WTC11 (cell line): Measurements from ENCODE around the gene SPRED2. TPM values are rescaled to one million over a fixed set of nuclear protein-coding genes. Genes with fewer than 3 reads are reported as not detected.

ENCODE experiments used
- ATAC-seq: fragments of 200-7000 bp; cut with Tn5 transposase; 2 replicates; pipeline ENCODE4 v1.10.0; 2021; ENCODE audit warnings: mild to moderate bottlenecking, moderate library complexity
- CTCF ChIA-PET: fragments of 300-600 bp; sonication (Branson Sonifier 250); formaldehyde crosslinking; loops from one replicate; lab custom pipeline; 2021; ENCODE audit warnings: antibody characterized with exemption; lab: Charles Lee
- POLR2A ChIA-PET: fragments of 350-600 bp; sonication (Branson Sonifier 250); formaldehyde crosslinking; loops from one replicate; lab custom pipeline; 2021; ENCODE audit warnings: antibody characterized with exemption; lab: Charles Lee
- DNase-seq: peaks from one replicate; pipeline ENCODE4 v3.0.0; 2021; ENCODE audit warnings: low spot score
- H3K27ac Mint-ChIP-seq: 2 replicates; pipeline ENCODE4 v1.8.0; 2021; ENCODE audit warnings: mixed read lengths
- H3K27me3 Mint-ChIP-seq: 2 replicates; pipeline ENCODE4 v1.8.0; 2021; ENCODE audit warnings: low read depth, mild to moderate bottlenecking, moderate library complexity, mixed read lengths
- H3K36me3 Mint-ChIP-seq: 2 replicates; pipeline ENCODE4 v1.8.0; 2021; ENCODE audit warnings: mixed read lengths
- H3K4me1 Mint-ChIP-seq: 2 replicates; pipeline ENCODE4 v1.8.0; 2022; ENCODE audit warnings: mixed read lengths
- H3K4me3 Mint-ChIP-seq: 2 replicates; pipeline ENCODE4 v1.8.0; 2021; ENCODE audit warnings: mild to moderate bottlenecking, moderate library complexity, mixed read lengths
- H3K9me3 Mint-ChIP-seq: 2 replicates; pipeline ENCODE4 v1.8.0; 2021; ENCODE audit warnings: mixed read lengths
- ATF2 ChIP-seq: sonication (generic); formaldehyde crosslinking; IDR thresholded peaks from 2 replicates; pipeline ENCODE4 v1.8.1; 2022; ENCODE audit warnings: low read depth, missing genetic modification reagents, borderline replicate concordance
- ELF4 ChIP-seq: sonication (generic); formaldehyde crosslinking; IDR thresholded peaks from 2 replicates; pipeline ENCODE4 v1.8.1; 2022; ENCODE audit warnings: low read depth, mild to moderate bottlenecking, moderate library complexity, missing genetic modification reagents
- ETV6 ChIP-seq: sonication (generic); formaldehyde crosslinking; IDR thresholded peaks from 2 replicates; pipeline ENCODE4 v1.8.1; 2022; ENCODE audit warnings: mild to moderate bottlenecking, missing genetic modification reagents
- FOXP1 ChIP-seq: sonication (generic); formaldehyde crosslinking; IDR thresholded peaks from 2 replicates; pipeline ENCODE4 v1.8.0; 2022; ENCODE audit warnings: missing genetic modification reagents, mild to moderate bottlenecking, moderate library complexity, borderline replicate concordance
- GRHL2 ChIP-seq: fragments of 250-450 bp; sonication (Bioruptor Pico); IDR thresholded peaks from 2 replicates; pipeline ENCODE4 v1.8.0; 2022; ENCODE audit warnings: mild to moderate bottlenecking, moderate library complexity; ENCODE audit not compliant: insufficient replicate concordance, severe bottlenecking
- GTF2I ChIP-seq: fragments of 250-450 bp; sonication (Bioruptor Pico); conservative IDR thresholded peaks from 2 replicates; pipeline ENCODE4 v1.4.0; 2021; ENCODE audit warnings: mild to moderate bottlenecking
- HMGA2 ChIP-seq: fragments of 250-450 bp; sonication (Bioruptor Pico); IDR thresholded peaks from 2 replicates; pipeline ENCODE4 v1.4.0; 2021; ENCODE audit warnings: mild to moderate bottlenecking, moderate library complexity
- IRF1 ChIP-seq: sonication (generic); formaldehyde crosslinking; IDR thresholded peaks from 2 replicates; pipeline ENCODE4 v1.8.0; 2023; ENCODE audit warnings: missing genetic modification reagents
- MYBL2 ChIP-seq: sonication (generic); formaldehyde crosslinking; IDR thresholded peaks from 2 replicates; pipeline ENCODE4 v1.8.1; 2023; ENCODE audit warnings: mild to moderate bottlenecking, moderate library complexity, missing genetic modification reagents
- NFE2L1 ChIP-seq: sonication (generic); formaldehyde crosslinking; IDR thresholded peaks from 2 replicates; pipeline ENCODE4 v1.8.1; 2023; ENCODE audit warnings: missing genetic modification reagents
- NFYB ChIP-seq: sonication (generic); formaldehyde crosslinking; conservative IDR thresholded peaks from 2 replicates; pipeline ENCODE4 v1.8.0; 2022; ENCODE audit warnings: low read depth, missing genetic modification reagents
- NR2C2 ChIP-seq: sonication (generic); formaldehyde crosslinking; IDR thresholded peaks from 2 replicates; pipeline ENCODE4 v1.8.0; 2022; ENCODE audit warnings: mild to moderate bottlenecking, missing genetic modification reagents
- PRDM15 ChIP-seq: sonication (generic); formaldehyde crosslinking; IDR thresholded peaks from 2 replicates; pipeline ENCODE4 v1.8.0; 2022; ENCODE audit warnings: missing genetic modification reagents
- RELA ChIP-seq: sonication (generic); formaldehyde crosslinking; IDR thresholded peaks from 2 replicates; pipeline ENCODE4 v1.8.1; 2022; ENCODE audit warnings: missing genetic modification reagents, mild to moderate bottlenecking, borderline replicate concordance
- SP1 ChIP-seq: sonication (generic); formaldehyde crosslinking; conservative IDR thresholded peaks from 2 replicates; pipeline ENCODE4 v1.8.1; 2022; ENCODE audit warnings: missing genetic modification reagents
- TEAD1 ChIP-seq: sonication (generic); formaldehyde crosslinking; IDR thresholded peaks from 2 replicates; pipeline ENCODE4 v1.8.0; 2022; ENCODE audit warnings: mild to moderate bottlenecking, missing genetic modification reagents
- TEAD4 ChIP-seq: sonication (generic); formaldehyde crosslinking; IDR thresholded peaks from 2 replicates; pipeline ENCODE4 v1.8.0; 2022; ENCODE audit warnings: mild to moderate bottlenecking, missing genetic modification reagents
- TP53 ChIP-seq: sonication (generic); formaldehyde crosslinking; IDR thresholded peaks from 2 replicates; pipeline ENCODE4 v1.8.1; 2023; ENCODE audit warnings: mild to moderate bottlenecking, missing genetic modification reagents
- ZBTB21 ChIP-seq: sonication (generic); formaldehyde crosslinking; IDR thresholded peaks from 2 replicates; pipeline ENCODE4 v1.8.1; 2023; ENCODE audit warnings: mild to moderate bottlenecking, missing genetic modification reagents, borderline replicate concordance
- ZNF219 ChIP-seq: sonication (generic); formaldehyde crosslinking; IDR thresholded peaks from 2 replicates; pipeline ENCODE4 v1.8.0; 2023; ENCODE audit warnings: missing genetic modification reagents, mild to moderate bottlenecking, borderline replicate concordance
- ZNF423 ChIP-seq: fragments of 250-450 bp; sonication (Bioruptor Pico); IDR thresholded peaks from 2 replicates; pipeline ENCODE4 v2.1.2; 2022; ENCODE audit warnings: mild to moderate bottlenecking, moderate library complexity
- ZNF671 ChIP-seq: fragments of 250-450 bp; sonication (Bioruptor Pico); IDR thresholded peaks from 2 replicates; pipeline ENCODE4 v1.8.0; 2021; ENCODE audit warnings: mild to moderate bottlenecking
- total RNA-seq: library from RNA; stranded (reverse); gene quantifications from 3 replicates; pipeline ENCODE4 v1.2.3, GENCODE V29; 2021
- TF ChIP-seq, protein P1 (sequence below): sonication (generic); formaldehyde crosslinking; conservative IDR thresholded peaks from 2 replicates; pipeline ENCODE4 v1.8.1; 2022; ENCODE audit warnings: mild to moderate bottlenecking, missing genetic modification reagents
- TF ChIP-seq, protein P2 (sequence below): sonication (generic); formaldehyde crosslinking; IDR thresholded peaks from 2 replicates; pipeline ENCODE4 v1.8.1; 2022; ENCODE audit warnings: mild to moderate bottlenecking, moderate library complexity, missing genetic modification reagents
- TF ChIP-seq, protein P3 (sequence below): fragments of 250-450 bp; sonication (Bioruptor Pico); IDR thresholded peaks from 2 replicates; pipeline ENCODE4 v1.8.0; 2021; ENCODE audit warnings: mild to moderate bottlenecking
- TF ChIP-seq, protein P4 (sequence below): sonication (generic); formaldehyde crosslinking; IDR thresholded peaks from 2 replicates; pipeline ENCODE4 v1.8.0; 2022; ENCODE audit warnings: mild to moderate bottlenecking, missing genetic modification reagents

Gene SPRED2
- total RNA-seq, 1 experiment from 2014 or later = 34.1 TPM

- TF ChIP-seq ZNF423 (CRISPR knock-in tag) = no peak
- TF ChIP-seq, protein P1, sequence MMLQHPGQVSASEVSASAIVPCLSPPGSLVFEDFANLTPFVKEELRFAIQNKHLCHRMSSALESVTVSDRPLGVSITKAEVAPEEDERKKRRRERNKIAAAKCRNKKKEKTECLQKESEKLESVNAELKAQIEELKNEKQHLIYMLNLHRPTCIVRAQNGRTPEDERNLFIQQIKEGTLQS (CRISPR knock-in tag) = no peak
- no peak for TF ChIP-seq ZBTB21 (CRISPR knock-in tag)
- no peak for TF ChIP-seq TEAD4 (CRISPR knock-in tag)
- TF ChIP-seq MYBL2 (CRISPR knock-in tag) = no peak
- TF ChIP-seq PRDM15 (CRISPR knock-in tag) = no peak
- no peak for TF ChIP-seq GRHL2 (CRISPR knock-in tag)
- TF ChIP-seq IRF1 = no peak
- no peak for TF ChIP-seq RELA (CRISPR knock-in tag)
- no peak for TF ChIP-seq TP53 (CRISPR knock-in tag)
- no peak for TF ChIP-seq ELF4
- TF ChIP-seq ZNF219 (CRISPR knock-in tag) = no peak
- no peak for TF ChIP-seq NR2C2
- TF ChIP-seq FOXP1 (CRISPR knock-in tag) = no peak
- no peak for TF ChIP-seq NFE2L1 (CRISPR knock-in tag)
- TF ChIP-seq HMGA2 (CRISPR knock-in tag) = no peak
- TF ChIP-seq, all 79 proteins: peak for 0
- Mint-ChIP-seq H3K27me3 (peaks cover 9% of the 10 kb centered on the region; the same call in 1 of the 2 replicates), H3K36me3 (no peaks in the 10 kb centered on the region), H3K4me3 (no peak overlapping the region), H3K4me1 (peaks cover 7% of the 10 kb centered on the region), H3K27ac (no peak overlapping the region), H3K9me3 (no peaks in the 10 kb centered on the region)
- POLR2A ChIA-PET = interaction anchor here (0.6 kb wide), 1 partner anchor 64 kb away, joined by 7 read pairs; no protein-coding TSS in a partner anchor
- CTCF ChIA-PET = no interaction called here
- ATAC-seq (no peak), DNase-seq (no peak)
Measured at GRCh38 chr2:65452150-65452895, 19.9 kb upstream of the SPRED2 start.

DNA sequence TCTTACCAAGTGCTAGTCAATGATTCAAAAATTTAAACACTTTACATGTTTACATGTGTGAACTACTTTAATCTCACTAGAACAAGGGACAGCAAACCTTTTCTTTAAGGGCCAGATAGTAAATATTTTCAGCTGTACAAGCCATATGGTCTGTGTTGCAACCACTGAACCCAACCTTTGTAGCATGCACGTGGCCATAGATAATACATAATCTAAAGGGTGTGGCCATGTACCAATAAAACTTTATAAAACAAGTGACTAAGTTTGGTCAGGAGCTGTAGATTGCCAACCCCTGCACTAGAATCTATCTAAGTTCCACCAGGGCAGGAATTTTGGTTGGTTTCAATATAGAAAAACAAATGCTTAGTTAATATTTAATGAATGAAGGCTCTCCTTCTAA lies 18.4 kb upstream of the SPRED2 start:
- no peak for DNase-seq
- ATAC-seq = no peak
- no peaks in the 10 kb centered on the region for H3K4me1 Mint-ChIP-seq
- H3K36me3 Mint-ChIP-seq = no peaks in the 10 kb centered on the region
- peaks cover 9% of the 10 kb centered on the region; the same call in 1 of the 2 replicates for H3K27me3 Mint-ChIP-seq
- no peak overlapping the region for H3K27ac Mint-ChIP-seq
- H3K9me3 Mint-ChIP-seq = 0 out of 2 replicates have a peak, but pooled peaks cover 3% of the 10 kb centered on the region
- no peak overlapping the region for H3K4me3 Mint-ChIP-seq
- POLR2A ChIA-PET = interaction anchor here (0.8 kb wide), 1 partner anchor 44 kb away, joined by 4 read pairs; no protein-coding TSS in a partner anchor
- CTCF ChIA-PET = no interaction called here
- TF ChIP-seq, protein P2, sequence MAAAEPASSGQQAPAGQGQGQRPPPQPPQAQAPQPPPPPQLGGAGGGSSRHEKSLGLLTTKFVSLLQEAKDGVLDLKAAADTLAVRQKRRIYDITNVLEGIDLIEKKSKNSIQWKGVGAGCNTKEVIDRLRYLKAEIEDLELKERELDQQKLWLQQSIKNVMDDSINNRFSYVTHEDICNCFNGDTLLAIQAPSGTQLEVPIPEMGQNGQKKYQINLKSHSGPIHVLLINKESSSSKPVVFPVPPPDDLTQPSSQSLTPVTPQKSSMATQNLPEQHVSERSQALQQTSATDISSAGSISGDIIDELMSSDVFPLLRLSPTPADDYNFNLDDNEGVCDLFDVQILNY = no peak
- TF ChIP-seq, protein P3, sequence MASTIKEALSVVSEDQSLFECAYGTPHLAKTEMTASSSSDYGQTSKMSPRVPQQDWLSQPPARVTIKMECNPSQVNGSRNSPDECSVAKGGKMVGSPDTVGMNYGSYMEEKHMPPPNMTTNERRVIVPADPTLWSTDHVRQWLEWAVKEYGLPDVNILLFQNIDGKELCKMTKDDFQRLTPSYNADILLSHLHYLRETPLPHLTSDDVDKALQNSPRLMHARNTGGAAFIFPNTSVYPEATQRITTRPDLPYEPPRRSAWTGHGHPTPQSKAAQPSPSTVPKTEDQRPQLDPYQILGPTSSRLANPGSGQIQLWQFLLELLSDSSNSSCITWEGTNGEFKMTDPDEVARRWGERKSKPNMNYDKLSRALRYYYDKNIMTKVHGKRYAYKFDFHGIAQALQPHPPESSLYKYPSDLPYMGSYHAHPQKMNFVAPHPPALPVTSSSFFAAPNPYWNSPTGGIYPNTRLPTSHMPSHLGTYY (CRISPR knock-in tag) = no peak
- TF ChIP-seq SP1 (CRISPR knock-in tag) (no peak), TEAD1 (no peak), ETV6 (CRISPR knock-in tag) (no peak), GTF2I (CRISPR knock-in tag) (no peak), NFYB (no peak), ATF2 (no peak), NR2C2 (no peak), ZNF671 (CRISPR knock-in tag) (no peak)
- TF ChIP-seq, protein P4, sequence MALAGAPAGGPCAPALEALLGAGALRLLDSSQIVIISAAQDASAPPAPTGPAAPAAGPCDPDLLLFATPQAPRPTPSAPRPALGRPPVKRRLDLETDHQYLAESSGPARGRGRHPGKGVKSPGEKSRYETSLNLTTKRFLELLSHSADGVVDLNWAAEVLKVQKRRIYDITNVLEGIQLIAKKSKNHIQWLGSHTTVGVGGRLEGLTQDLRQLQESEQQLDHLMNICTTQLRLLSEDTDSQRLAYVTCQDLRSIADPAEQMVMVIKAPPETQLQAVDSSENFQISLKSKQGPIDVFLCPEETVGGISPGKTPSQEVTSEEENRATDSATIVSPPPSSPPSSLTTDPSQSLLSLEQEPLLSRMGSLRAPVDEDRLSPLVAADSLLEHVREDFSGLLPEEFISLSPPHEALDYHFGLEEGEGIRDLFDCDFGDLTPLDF = no peak
